NCI-H1092 treated with DMSO at 0.1 percent for 48 hours (cell line): Measurements from ENCODE around the gene PTTG1IP.

ENCODE experiments used
- DNase-seq: peaks from one replicate; lab custom pipeline; 2025; lab: John Stamatoyannopoulos, UW

The PTTG1IP gene

DNA sequence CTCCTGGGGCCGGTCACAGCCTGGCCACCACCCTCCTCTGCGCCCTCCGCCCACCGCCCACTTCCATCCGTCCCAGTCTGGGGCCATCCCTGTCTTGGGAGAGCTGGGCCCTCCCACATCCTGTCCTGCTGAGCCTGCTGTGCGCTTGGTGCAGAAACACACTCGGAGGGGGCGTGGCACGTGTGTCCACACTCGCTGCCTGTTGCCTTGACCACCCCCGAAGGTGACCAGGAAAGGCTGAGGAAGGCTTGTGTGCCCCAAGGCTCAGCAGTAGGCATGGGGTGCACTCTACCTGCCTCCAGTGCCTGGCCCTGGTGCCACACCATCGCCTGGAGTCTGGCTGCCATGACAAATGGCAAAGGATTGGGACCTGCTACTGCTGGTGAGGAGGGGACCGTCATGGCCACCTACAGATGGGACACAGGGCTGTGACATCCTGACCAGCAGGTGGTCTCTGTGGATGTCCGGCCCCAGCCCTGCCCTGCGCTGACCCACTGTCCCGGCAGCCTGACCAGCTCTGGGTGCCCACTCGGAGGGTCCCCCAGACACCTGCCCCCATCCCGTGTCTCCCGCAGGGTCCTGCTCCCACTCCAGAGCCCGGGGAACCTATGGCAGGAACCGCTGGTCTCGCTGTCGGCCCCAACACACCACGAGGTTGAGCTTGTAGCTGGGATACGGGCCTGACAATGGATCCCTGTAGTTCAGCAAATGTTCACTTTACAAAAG lies 23.2 kb upstream of the PTTG1IP start:
- no peak for DNase-seq

DNA sequence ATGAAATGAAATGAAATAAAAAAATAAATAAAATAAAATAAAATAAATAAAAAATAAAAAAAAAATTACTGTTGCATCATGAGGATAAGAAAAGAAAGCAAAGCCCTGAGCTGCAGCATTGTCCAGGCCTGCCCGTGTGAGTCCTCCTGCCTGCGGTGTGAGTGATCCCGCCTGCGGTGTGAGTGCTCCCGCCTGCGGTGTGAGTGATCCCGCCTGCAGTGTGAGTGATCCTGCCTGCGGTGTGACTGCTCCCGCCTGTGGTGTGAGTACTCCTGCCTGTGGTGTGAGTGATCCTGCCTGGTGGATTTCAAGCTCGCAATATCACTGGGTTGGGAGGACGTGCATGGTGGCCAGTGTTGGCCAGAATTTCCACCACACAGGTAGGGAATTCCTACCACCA lies 22.4 kb upstream of the PTTG1IP start:
- DNase-seq = no peak

DNA sequence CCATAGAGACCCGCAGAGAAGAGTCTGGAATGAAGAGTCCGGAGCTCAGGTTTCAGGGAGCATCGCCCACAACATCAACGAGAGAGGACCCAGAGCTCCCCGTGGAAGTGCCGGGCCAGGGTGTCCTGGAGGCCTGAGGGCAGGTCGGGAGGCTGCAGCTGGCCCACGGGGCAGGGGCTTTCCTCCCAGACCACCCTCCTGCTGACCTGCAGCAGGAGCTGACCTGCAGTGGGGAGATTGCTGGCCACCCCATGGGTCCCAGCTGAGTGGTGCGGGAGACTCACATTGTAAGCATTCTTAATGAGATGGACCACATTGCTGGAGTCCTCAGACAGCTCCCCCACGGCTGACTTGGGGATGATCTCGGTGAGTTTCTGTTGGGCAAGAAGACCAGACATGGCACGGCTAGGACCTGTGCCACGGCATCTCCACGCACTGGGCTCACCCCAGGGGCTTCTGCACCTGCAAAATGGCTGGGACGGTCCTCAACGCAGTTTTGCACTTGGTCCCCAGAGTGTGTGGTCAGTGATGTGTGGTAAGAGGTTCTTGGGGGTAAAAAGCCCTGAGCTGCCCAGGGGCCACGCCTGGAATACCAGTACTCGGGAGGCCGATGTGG lies 21.3 kb upstream of the PTTG1IP start:
- DNase-seq = no peak

DNA sequence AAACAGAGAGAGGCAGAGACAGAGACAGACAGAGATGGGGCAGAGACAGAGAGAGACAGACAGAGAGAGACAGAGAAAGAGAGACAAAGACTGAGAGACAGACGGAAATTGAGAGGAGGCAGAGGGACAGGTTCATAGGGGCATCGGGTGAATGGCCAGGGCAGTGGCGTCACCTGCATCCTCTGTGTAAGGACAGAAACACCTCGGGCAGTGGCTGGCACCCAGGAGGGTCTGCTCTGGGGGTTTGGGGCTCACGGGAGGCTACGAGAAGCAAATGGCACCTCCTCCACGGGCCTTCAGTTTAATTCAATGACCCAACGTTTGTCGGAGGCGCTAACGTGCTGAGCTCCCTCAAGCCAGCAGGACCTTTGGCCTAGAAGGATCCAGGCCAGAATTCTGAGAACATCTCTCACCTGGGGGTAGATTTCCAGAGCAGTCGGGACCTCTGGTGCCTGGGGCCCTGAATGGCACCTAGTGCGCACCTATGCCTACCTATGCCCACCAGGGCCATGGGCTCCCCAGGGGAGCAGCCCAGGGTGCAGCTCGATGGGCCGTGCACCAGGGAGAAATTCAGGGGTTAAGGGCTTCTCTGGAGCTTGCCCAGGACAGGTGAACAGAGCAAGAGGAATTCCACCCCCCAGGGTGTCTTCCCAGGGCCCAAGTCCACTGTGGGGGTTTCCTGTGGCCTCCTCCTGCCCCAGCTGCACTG lies 20.6 kb upstream of the PTTG1IP start:
- DNase-seq = no peak

GRCh38 chr21:44893278-44893556 lies 19.7 kb upstream of the PTTG1IP start:
- no peak for DNase-seq

- DNase-seq = peak; percentile 31
Observed at GRCh38 chr21:44892536-44893277, 19.2 kb upstream of the PTTG1IP start.

DNA sequence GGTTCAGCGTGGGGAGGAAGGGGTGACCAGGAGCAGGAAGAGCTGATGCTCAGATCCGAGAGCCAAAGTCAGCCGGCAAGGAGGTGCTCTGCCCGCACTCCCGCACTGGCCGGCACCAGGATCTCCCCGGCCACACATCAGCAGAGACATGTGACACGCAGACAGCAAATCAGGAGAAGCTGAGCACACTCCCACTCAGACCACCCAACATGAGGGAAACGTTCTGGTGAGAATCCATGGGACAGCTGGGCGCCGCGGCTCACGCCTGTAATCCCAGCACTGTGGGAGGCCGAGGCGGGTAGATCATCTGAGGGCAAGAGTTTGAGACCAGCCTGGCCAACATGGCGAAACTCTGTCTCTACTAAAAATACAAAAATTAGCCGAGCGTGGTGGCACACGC lies 18.6 kb upstream of the PTTG1IP start:
- no peak for DNase-seq

- DNase-seq = no peak
Observed at GRCh38 chr21:44891631-44892031, 18.1 kb upstream of the PTTG1IP start.

DNA sequence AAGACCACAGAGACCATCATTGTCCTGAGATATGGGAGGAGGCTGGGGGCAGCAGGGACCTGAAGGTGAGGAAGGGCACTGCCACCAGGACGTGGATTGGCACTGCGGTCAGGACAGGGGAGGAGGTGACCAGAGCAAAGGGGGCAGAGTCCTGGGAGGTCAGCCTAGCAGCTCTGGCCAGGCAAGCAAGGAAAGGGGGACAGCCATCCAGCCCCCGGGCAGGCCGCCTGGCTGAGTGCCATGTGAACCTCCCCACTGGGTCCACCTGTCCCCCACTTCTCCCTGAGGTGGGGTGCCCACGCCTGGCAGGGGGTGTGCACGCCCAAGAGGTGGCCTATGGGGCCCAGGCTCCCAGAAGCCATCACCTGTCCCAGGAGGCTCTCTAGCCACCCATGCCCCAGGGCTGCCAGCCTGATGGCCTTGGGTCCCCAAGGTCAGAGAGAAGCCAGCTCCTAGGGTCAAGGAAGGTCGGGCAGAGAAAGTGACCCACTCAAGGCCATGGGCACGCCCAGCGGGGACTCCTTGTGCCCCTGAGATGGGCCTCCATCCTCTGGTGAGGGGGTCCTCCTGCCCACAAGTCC lies 17.6 kb upstream of the PTTG1IP start:
- DNase-seq = no peak

GRCh38 chr21:44890338-44890931 lies 16.9 kb upstream of the PTTG1IP start:
- no peak for DNase-seq

- no peak for DNase-seq
Observed at GRCh38 chr21:44889625-44890337, 16.3 kb upstream of the PTTG1IP start.

DNA sequence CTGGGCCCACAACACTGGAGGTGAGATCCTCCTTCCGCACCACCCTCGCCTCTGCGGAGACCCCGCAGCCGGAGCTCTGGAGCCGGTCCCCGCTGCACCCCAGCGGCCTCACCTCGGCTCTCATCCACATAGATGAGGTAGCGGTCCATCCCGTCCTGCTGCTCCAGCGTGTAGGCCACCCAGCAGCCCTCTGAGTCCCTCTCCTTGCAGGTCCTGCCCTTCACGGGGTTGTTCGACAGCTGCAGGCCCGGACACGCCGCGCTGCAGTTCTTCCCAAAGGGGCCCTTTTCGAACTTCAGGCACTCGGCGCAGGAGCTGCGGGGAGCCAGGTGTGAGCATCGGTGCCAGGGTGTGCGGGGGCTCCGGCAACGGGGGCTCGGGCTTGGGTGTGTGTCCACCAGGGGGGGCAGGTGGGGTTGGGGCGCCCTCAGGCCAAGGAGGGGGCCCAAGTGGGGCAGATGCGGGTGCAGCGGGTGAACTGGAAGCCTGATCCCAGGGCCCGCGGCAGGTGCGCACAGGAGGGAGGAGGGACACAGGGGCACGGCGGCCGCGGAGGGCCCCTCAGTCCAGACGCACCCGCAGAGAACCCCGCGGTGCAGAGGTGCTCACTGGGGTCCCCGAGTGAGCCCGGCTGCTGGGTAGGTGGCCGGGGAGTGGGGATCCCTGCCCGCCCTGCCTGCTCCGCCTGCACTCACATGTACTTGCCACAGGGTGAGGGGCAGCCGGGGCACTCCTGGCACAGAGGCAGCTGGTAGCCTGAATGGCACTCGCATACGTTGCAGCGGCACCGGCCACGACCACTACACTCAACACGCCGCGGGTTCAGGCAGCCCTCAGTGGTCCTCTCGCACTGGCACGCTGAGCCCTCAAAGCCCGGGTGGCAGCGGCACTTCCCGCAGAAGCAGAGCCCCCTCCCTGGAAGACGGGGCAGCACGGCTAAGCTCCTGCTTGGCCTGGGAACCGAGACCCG lies 15.4 kb upstream of the PTTG1IP start:
- DNase-seq = no peak

- no peak for DNase-seq
Observed at GRCh38 chr21:44887807-44888580, 14.5 kb upstream of the PTTG1IP start.

- no peak for DNase-seq
Observed at GRCh38 chr21:44887126-44887806, 13.8 kb upstream of the PTTG1IP start.

- DNase-seq = no peak
Observed at GRCh38 chr21:44886113-44887075, 12.9 kb upstream of the PTTG1IP start.

- DNase-seq = no peak
Observed at GRCh38 chr21:44885615-44886014, 12.1 kb upstream of the PTTG1IP start.

- DNase-seq = no peak
Observed at GRCh38 chr21:44884097-44884496, 10.6 kb upstream of the PTTG1IP start.

DNA sequence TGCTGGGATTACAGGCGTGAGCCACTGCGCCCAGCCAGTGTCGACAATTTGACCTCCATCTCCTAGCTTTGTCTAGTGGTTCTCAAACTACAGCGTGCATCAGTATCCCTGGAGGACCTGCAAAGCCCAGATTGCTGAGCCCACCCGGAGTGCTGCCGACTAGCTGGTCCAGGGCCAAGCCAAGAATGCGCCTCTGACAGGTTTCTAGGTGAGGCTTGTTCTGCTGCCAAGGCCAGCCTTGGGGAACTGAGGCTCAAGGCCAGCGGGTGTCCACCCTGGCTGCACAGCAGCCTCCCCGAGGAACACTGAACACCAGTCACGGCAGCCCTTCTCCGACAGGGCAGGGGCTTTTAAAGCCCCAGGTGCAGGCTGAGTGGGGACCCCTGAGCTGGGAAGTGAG lies 9.8 kb upstream of the PTTG1IP start:
- no peak for DNase-seq
